K562 (cell line): ENCODE data around the gene AMN1. TPM values are rescaled to one million over a fixed set of nuclear protein-coding genes. Genes with fewer than 3 reads are reported as not detected.
A peak's percentile ranks its signal among the peaks of the same experiment; 100 is the strongest.

Source experiments
- ARID2 ChIP-seq: fragments of 450-650 bp; IDR thresholded peaks from 2 replicates; pipeline ENCODE4 v1.6.1; 2017; ENCODE audit warnings: antibody characterized with exemption, mild to moderate bottlenecking
- CTBP1 ChIP-seq: fragments of 450-650 bp; IDR thresholded peaks from 2 replicates; pipeline ENCODE4 v1.6.1; 2016; ENCODE audit warnings: borderline replicate concordance
- ESRRA ChIP-seq: fragments of 450-650 bp; IDR thresholded peaks from 2 replicates; pipeline ENCODE4 v1.6.1; 2014; ENCODE audit warnings: low read depth, mild to moderate bottlenecking, moderate library complexity, borderline replicate concordance
- HDAC1 ChIP-seq, 2 experiments: fragments of 450-650 bp; IDR thresholded peaks; 2 replicates each; pipeline ENCODE4 v1.6.1; 2016 to 2017; ENCODE audit warnings: inconsistent platforms in 1 of 2, mild to moderate bottlenecking in 1 of 2, moderate library complexity in 1 of 2
- HINFP ChIP-seq: fragments of 450-650 bp; conservative IDR thresholded peaks from 2 replicates; pipeline ENCODE4 v1.6.1; 2016; ENCODE audit warnings: missing genetic modification characterization, low read depth, mild to moderate bottlenecking, control low read depth, missing compliant biosample characterization
- HLTF ChIP-seq: fragments of 450-650 bp; IDR thresholded peaks from 2 replicates; pipeline ENCODE4 v1.6.1; 2016
- IRF9 ChIP-seq: fragments of 450-650 bp; IDR thresholded peaks from 2 replicates; pipeline ENCODE4 v1.6.1; 2016; ENCODE audit warnings: missing biosample characterization, missing genetic modification characterization
- LARP7 ChIP-seq: fragments of 450-650 bp; IDR thresholded peaks from 2 replicates; pipeline ENCODE4 v1.6.1; 2016
- MAZ ChIP-seq, 2 experiments: fragments of 450-650 bp in 1 of 2; sonication (generic) in 1 of 2; formaldehyde crosslinking; IDR thresholded peaks in 1 of 2; conservative IDR thresholded peaks in 1 of 2; 2 replicates each; pipeline versions ENCODE4 v1.4.0 to v1.5.0; 2020; ENCODE audit warnings: mild to moderate bottlenecking in 1 of 2, missing genetic modification reagents in 1 of 2
- PTTG1 ChIP-seq: fragments of 450-650 bp; IDR thresholded peaks from 2 replicates; pipeline ENCODE4 v1.6.1; 2016; ENCODE audit warnings: low read depth, mild to moderate bottlenecking, missing genetic modification characterization, missing compliant biosample characterization
- RB1 ChIP-seq: fragments of 450-650 bp; IDR thresholded peaks from 2 replicates; pipeline ENCODE4 v1.6.1; 2017; ENCODE audit warnings: low read depth, mild to moderate bottlenecking
- TAF1 ChIP-seq: IDR thresholded peaks from 2 replicates; pipeline ENCODE4 v1.6.1; 2011; ENCODE audit warnings: mild to moderate bottlenecking, low read length, moderate library complexity; ENCODE audit not compliant: insufficient read depth, control insufficient read depth, severe bottlenecking; ENCODE audit errors: extremely low read depth
- TEAD4 ChIP-seq, 2 experiments: sonication (generic) in 1 of 2; formaldehyde crosslinking in 1 of 2; IDR thresholded peaks; 2 replicates each; pipeline versions ENCODE4 v1.6.1 to v1.8.0; 2012 to 2022; ENCODE audit warnings: borderline replicate concordance in 1 of 2, inconsistent platforms in 1 of 2, low read length in 1 of 2, mild to moderate bottlenecking in 1 of 2, missing genetic modification reagents in 1 of 2
- ZBTB11 ChIP-seq, 3 experiments: fragments of 200-800 bp in 1 of 3; fragments of 250-450 bp in 1 of 3; fragments of 450-650 bp in 1 of 3; sonication (Bioruptor Pico) in 1 of 3; sonication (Bioruptor generic) in 1 of 3; formaldehyde crosslinking in 1 of 3; IDR thresholded peaks; 2 replicates each; pipeline versions ENCODE4 v1.6.1 to v1.8.0; 2016 to 2022; ENCODE audit warnings: mild to moderate bottlenecking in 2 of 3, missing genetic modification characterization in 2 of 3, missing compliant biosample characterization in 1 of 3, moderate library complexity in 1 of 3
- ZFP1 ChIP-seq: fragments of 450-650 bp; formaldehyde crosslinking; IDR thresholded peaks from 2 replicates; pipeline ENCODE4 v1.4.0; 2020; ENCODE audit warnings: mild to moderate bottlenecking, mixed read lengths
- ZNF133 ChIP-seq: fragments of 250-450 bp; sonication (Bioruptor Pico); IDR thresholded peaks from 2 replicates; pipeline ENCODE4 v1.4.0; 2020; ENCODE audit warnings: mild to moderate bottlenecking
- ZNF274 ChIP-seq: IDR thresholded peaks from 2 replicates; pipeline ENCODE4 v1.6.1; 2011; ENCODE audit warnings: low read depth, mild to moderate bottlenecking, low read length, moderate library complexity, borderline replicate concordance
- ZNF444 ChIP-seq: fragments of 250-450 bp; sonication (Bioruptor Pico); IDR thresholded peaks from 2 replicates; pipeline ENCODE4 v1.4.0; 2020; ENCODE audit warnings: mild to moderate bottlenecking, moderate library complexity
- polyA plus RNA-seq, 8 experiments: library from polyadenylated mRNA; depleted of rRNA in 4 of 8; stranded (reverse) in 5 of 8; unstranded in 3 of 8; fragments of >200 nt; fragmentation: Nextera tagmentation in 2 of 8; fragmentation: Illumina TruSeq in 1 of 8; extraction: Ambion mirVana in 2 of 8; extraction: Trizol in 1 of 8; gene quantifications; 2 replicates each; pipeline versions ENCODE4 v1.2.1 to v1.2.3, GENCODE V29; 2011 to 2014; ENCODE audit warnings: inconsistent platforms in 1 of 8, missing spikeins in 1 of 8
- total RNA-seq, 7 experiments: library from RNA; depleted of rRNA in 6 of 7; stranded (reverse); fragments of >200 nt in 6 of 7; fragmentation: Illumina TruSeq in 2 of 7; extraction: Trizol in 2 of 7; gene quantifications; 2 replicates each; pipeline versions ENCODE4 v1.2.1 to v1.2.3, GENCODE V29; 2011 to 2021; ENCODE audit warnings: low replicate concordance in 1 of 7

Gene AMN1
- total and polyA plus RNA-seq, 9 of the 15 experiments (the other 6 are each of a cell fraction or from before 2014, with no cell fraction given), result 5.2 to 27.6 (median 13.0) TPM

- no peak for TF ChIP-seq ESRRA
- peak; percentile 60; the same call in 1 of the 2 replicates for TF ChIP-seq CTBP1
- peak; percentile 67; the same call in 1 of the 2 replicates for TF ChIP-seq RB1
- TF ChIP-seq ZBTB11 (CRISPR knock-in tag; IDR thresholded peaks at IDR 0.05), result no peak
- TF ChIP-seq MAZ (CRISPR knock-in tag; conservative IDR thresholded peaks at IDR 0.05 in 1 of 2, IDR thresholded peaks at IDR 0.05 in 1 of 2), result peak in 1 of 2 experiments; percentile 46; a peak in 2 of 4 replicates
- no peak for TF ChIP-seq HINFP (tag)
- TF ChIP-seq IRF9, result no peak
- TF ChIP-seq LARP7, result no peak
- peak; percentile 32; the same call in 1 of the 2 replicates for TF ChIP-seq TEAD4 (IDR thresholded peaks at IDR 0.05; ENCODE audit: low read length)
- no peak for TF ChIP-seq TEAD4 (CRISPR knock-in tag; IDR thresholded peaks at IDR 0.05; ENCODE audit: borderline replicate concordance)
- TF ChIP-seq ARID2, result peak; percentile 88
- TF ChIP-seq PTTG1, result no peak
- no peak for TF ChIP-seq HLTF
- TF ChIP-seq ZNF274, result no peak
- no peak for TF ChIP-seq ZFP1
- TF ChIP-seq HDAC1 (IDR thresholded peaks at IDR 0.05), result 0 out of 4 replicates have a peak, but pooled peaks of 1 of the 2 experiments have one; percentile 25
- TF ChIP-seq ZNF444 (CRISPR knock-in tag), result no peak
- no peak for TF ChIP-seq TAF1
- no peak for TF ChIP-seq ZNF133 (CRISPR knock-in tag)
Observed at GRCh38 chr12:31682136-31682962, 46.5 kb downstream of the AMN1 start (continued).
